Transverse colon (tissue), 4 donors: ENCODE data around the gene MT1B. TPM values are rescaled to one million over a fixed set of nuclear protein-coding genes. Genes with fewer than 3 reads are reported as not detected.

Source experiments
- DNase-seq: peaks from one replicate; pipeline ENCODE4 v3.0.0-alpha.2; 2019
- H3K27ac ChIP-seq, 4 donors: fragments of 200-600 bp; sonication (generic); 2 replicates each; pipeline ENCODE4 v1.5.1; 2016 to 2018; ENCODE audit warnings: inconsistent platforms in 4 of 4
- H3K27me3 ChIP-seq: fragments of 200-600 bp; sonication (generic); 2 replicates; pipeline ENCODE4 v1.5.1; 2017; ENCODE audit warnings: inconsistent platforms
- H3K36me3 ChIP-seq, 4 donors: fragments of 200-600 bp; sonication (generic); 2 replicates each; pipeline ENCODE4 v1.5.1; 2017 to 2019; ENCODE audit warnings: inconsistent platforms in 4 of 4
- H3K4me1 ChIP-seq, 4 donors: fragments of 200-600 bp; sonication (generic); 2 replicates each; pipeline ENCODE4 v1.5.1; 2017 to 2020; ENCODE audit warnings: inconsistent platforms in 4 of 4
- H3K4me3 ChIP-seq, 4 donors: fragments of 200-600 bp; sonication (generic); 1 replicate in 1 of 4; 2 replicates in 3 of 4; pipeline versions ENCODE4 v1.5.1 to v1.6.1; 2017 to 2019; ENCODE audit warnings: inconsistent platforms in 4 of 4
- H3K9me3 ChIP-seq, 2 donors: fragments of 200-600 bp; sonication (generic); 2 replicates each; pipeline ENCODE4 v1.5.1; 2017 to 2019; ENCODE audit warnings: inconsistent platforms in 2 of 2
- CTCF ChIP-seq, 5 experiments: fragments of 200-600 bp in 3 of 5; fragments of 450-650 bp in 2 of 5; sonication (generic) in 3 of 5; IDR thresholded peaks; 1 replicate in 2 of 5; 2 replicates in 3 of 5; pipeline ENCODE4 v1.5.1; 2016 to 2017; ENCODE audit warnings: antibody characterized with exemption in 5 of 5, inconsistent platforms in 3 of 5, mild to moderate bottlenecking in 2 of 5, moderate library complexity in 1 of 5
- EP300 ChIP-seq: sonication (generic); formaldehyde crosslinking; IDR thresholded peaks from one replicate; pipeline ENCODE4 v1.6.1; 2017; ENCODE audit warnings: antibody characterized with exemption, low read depth
- POLR2A ChIP-seq: fragments of 450-650 bp; IDR thresholded peaks from one replicate; pipeline ENCODE4 v1.6.1; 2016; ENCODE audit warnings: antibody characterized with exemption, mild to moderate bottlenecking, moderate library complexity
- POLR2AphosphoS5 ChIP-seq, 3 donors: sonication (generic); formaldehyde crosslinking; IDR thresholded peaks; one replicate each; pipeline ENCODE4 v1.6.1; 2016; ENCODE audit warnings: antibody characterized with exemption in 3 of 3
- WGBS, 2 donors: methylation state at CpG; one replicate each; pipeline ENCODE4 v1.1.5; 2018; ENCODE audit warnings: low coverage in 1 of 2; 5-methylcytosine and 5-hydroxymethylcytosine counted together
- in situ Hi-C, 4 donors: fragments of 200-750 bp; cut with MboI; loops; one replicate each; pipeline versions ENCODE4 v1.15.0 to v1.15.1; 2017; ENCODE audit warnings: low sequenced_read_pairs in 3 of 4, low pct_ligation_motif_present in 1 of 4, low pct_unique_long_range_greater_than_20kb in 1 of 4
- intact Hi-C: fragments of 100-400 bp; cut with DNase I; formaldehyde crosslinking; loops from one replicate; pipeline ENCODE4 v1.15.1; 2023; ENCODE audit warnings: low total_unique reads
- total RNA-seq, 4 donors: library from RNA; depleted of rRNA; stranded (reverse); fragments of >200 nt; gene quantifications; one replicate each; pipeline ENCODE4 v1.1.0, GENCODE V29; 2016

The MT1B gene
- total RNA-seq, 4 donors from 2014 or later: not detected

- peak; percentile 46 for DNase-seq
- no peaks in the 10 kb centered on the region for H3K36me3 ChIP-seq
- H3K27ac ChIP-seq: no peak overlapping the region
- H3K4me3 ChIP-seq: no peak overlapping the region
- in situ Hi-C loops (no loop called here), intact Hi-C loops (no loop called here)
- WGBS, 2 donors: 58% methylated on average over 4 of the region's 4 CpGs; no CpG with 5 or more reads in 1 of the 2 donors
- no peaks in the 10 kb centered on the region for H3K27me3 ChIP-seq
- TF ChIP-seq CTCF (IDR thresholded peaks at IDR 0.05) (no peak), EP300 (no peak), POLR2AphosphoS5 (IDR thresholded peaks at IDR 0.05) (no peak), POLR2A (no peak)
- H3K9me3 ChIP-seq: no peaks in the 10 kb centered on the region
- no peaks in the 10 kb centered on the region for H3K4me1 ChIP-seq
Measured at GRCh38 chr16:56691885-56692284, 40.2 kb downstream of the MT1B start.

- no peak for DNase-seq
- TF ChIP-seq POLR2A: no peak
- TF ChIP-seq CTCF (IDR thresholded peaks at IDR 0.05): no peak
- no peak for TF ChIP-seq POLR2AphosphoS5 (IDR thresholded peaks at IDR 0.05)
- no peak for TF ChIP-seq EP300
- intact Hi-C loops: no loop called here
- Histone ChIP-seq H3K4me1 (no peaks in the 10 kb centered on the region), H3K4me3 (no peak overlapping the region), H3K27me3 (no peaks in the 10 kb centered on the region), H3K27ac (no peak overlapping the region), H3K9me3 (no peaks in the 10 kb centered on the region), H3K36me3 (no peaks in the 10 kb centered on the region)
- 22% methylated on average over 1 of the region's 1 CpG; no CpG with 5 or more reads in 1 of the 2 donors for WGBS, 2 donors
- in situ Hi-C loops: no loop called here
Measured at GRCh38 chr16:56695246-56695645, 43.6 kb downstream of the MT1B start.

GRCh38 chr16:56697456-56698155 lies 45.9 kb downstream of the MT1B start:
- in situ Hi-C loops: no loop called here
- no peak overlapping the region for H3K27ac ChIP-seq
- no peak for DNase-seq
- no peaks in the 10 kb centered on the region for H3K27me3 ChIP-seq
- no peak for TF ChIP-seq POLR2A
- no peak for TF ChIP-seq CTCF (IDR thresholded peaks at IDR 0.05)
- TF ChIP-seq POLR2AphosphoS5 (IDR thresholded peaks at IDR 0.05): no peak
- no peak for TF ChIP-seq EP300
- H3K4me1 ChIP-seq: peaks cover 0 to 7% (median 0%) of the 10 kb centered on the region in 4 donors
- 87% methylated on average over 5 of the region's 5 CpGs; no CpG with 5 or more reads in 1 of the 2 donors for WGBS, 2 donors
- H3K36me3 ChIP-seq: no peaks in the 10 kb centered on the region
- H3K9me3 ChIP-seq: no peaks in the 10 kb centered on the region
- no peak overlapping the region for H3K4me3 ChIP-seq
- intact Hi-C loops: no loop called here

- Histone ChIP-seq H3K27me3 (no peaks in the 10 kb centered on the region), H3K36me3 (no peaks in the 10 kb centered on the region), H3K4me3 (no peak overlapping the region), H3K27ac (no peak overlapping the region), H3K9me3 (no peaks in the 10 kb centered on the region), H3K4me1 (peaks cover 0 to 7% (median 0%) of the 10 kb centered on the region in 4 donors)
- intact Hi-C loops (loop anchor here (5.0 kb wide), 2 partner anchors 123 to 188 kb away; no protein-coding TSS in a partner anchor), in situ Hi-C loops (loop anchor here in 3 of 4 donors (5.0 to 10.0 kb wide), 3 partner anchors 115 to 188 kb away; partner anchors contain the start of gene MT3 (in 1 of the 3))
- WGBS, 2 donors: 38 to 46% methylated on average over 1 of the region's 1 CpG
- no peak for TF ChIP-seq CTCF (IDR thresholded peaks at IDR 0.05)
- no peak for TF ChIP-seq POLR2AphosphoS5 (IDR thresholded peaks at IDR 0.05)
- no peak for TF ChIP-seq POLR2A
- no peak for TF ChIP-seq EP300
- no peak for DNase-seq
Measured at GRCh38 chr16:56700195-56700594, 48.5 kb downstream of the MT1B start.
